Heart right ventricle (tissue), 16 donors: ENCODE data around the gene CACTIN. TPM values are rescaled to one million over a fixed set of nuclear protein-coding genes. Genes with fewer than 3 reads are reported as not detected.

Experiments used
- ATAC-seq, 8 donors: fragments of 200-7000 bp; cut with Tn5 transposase; one replicate each; pipeline ENCODE4 v1.9.1; 2020; ENCODE audit warnings: mild to moderate bottlenecking in 8 of 8, moderate library complexity in 8 of 8, moderate number of reproducible peaks in 1 of 8
- DNase-seq, 2 donors: peaks; one replicate each; pipeline ENCODE4 v3.0.0-alpha.2; 2020
- H3K27ac ChIP-seq, 10 donors: fragments of 200-600 bp; sonication (generic) in 2 of 10; one replicate each; pipeline versions ENCODE4 v1.5.0 to v1.8.0; 2020 to 2022; ENCODE audit warnings: mild to moderate bottlenecking in 3 of 10
- H3K27me3 ChIP-seq, 7 donors: fragments of 200-600 bp; one replicate each; pipeline ENCODE4 v1.8.0; 2021 to 2022; ENCODE audit warnings: mild to moderate bottlenecking in 2 of 7
- H3K36me3 ChIP-seq, 9 donors: fragments of 200-600 bp; sonication (generic) in 1 of 9; one replicate each; pipeline versions ENCODE4 v1.5.0 to v1.8.0; 2020 to 2022; ENCODE audit warnings: mild to moderate bottlenecking in 2 of 9
- H3K4me1 ChIP-seq, 9 donors: fragments of 200-600 bp; sonication (generic) in 1 of 9; one replicate each; pipeline versions ENCODE4 v1.5.0 to v1.8.0; 2020 to 2022; ENCODE audit warnings: mild to moderate bottlenecking in 4 of 9
- H3K4me3 ChIP-seq, 10 donors: fragments of 200-600 bp; sonication (generic) in 2 of 10; one replicate each; pipeline versions ENCODE4 v1.5.0 to v1.8.0; 2020 to 2022; ENCODE audit warnings: mild to moderate bottlenecking in 7 of 10, moderate library complexity in 2 of 10
- H3K9me3 ChIP-seq, 11 donors: fragments of 200-600 bp in 10 of 11; sonication (generic) in 2 of 11; one replicate each; pipeline versions ENCODE4 v1.5.0 to v1.8.0; 2013 to 2022; ENCODE audit warnings: mild to moderate bottlenecking in 2 of 11, control low read depth in 1 of 11, moderate library complexity in 1 of 11
- WGBS, 2 donors: extraction: QIAGEN DNeasy Blood & Tissue Kit; methylation state at CpG; one replicate each; pipeline ENCODE4 v1.1.7; 2013; ENCODE audit warnings: inconsistent platforms in 1 of 2; 5-methylcytosine and 5-hydroxymethylcytosine counted together
- intact Hi-C, 10 donors: fragments of 100-400 bp; cut with DNase I; formaldehyde crosslinking; loops; one replicate each; pipeline versions ENCODE4 v1.11.1 to v1.14.2; 2022
- polyA plus RNA-seq, 2 donors: library from polyadenylated mRNA; stranded (reverse); fragments of 200-250 nt; gene quantifications; one replicate each; pipeline ENCODE4 v1.2.3, GENCODE V29; 2013
- total RNA-seq, 10 donors: library from RNA; stranded (reverse); fragmentation: NEBNext Ultra II Directional in 3 of 10; extraction: Animal tissue kit (Norgen Biotek cat#: 25700) in 3 of 10; gene quantifications; one replicate each; pipeline versions ENCODE4 v1.2.1 to v1.2.4, GENCODE V29; 2021 to 2023
- TF ChIP-seq, protein P1 (sequence below), 9 donors: fragments of 200-600 bp; sonication (generic) in 2 of 9; IDR thresholded peaks; one replicate each; pipeline versions ENCODE4 v1.5.0 to v1.8.0; 2021 to 2022; ENCODE audit warnings: antibody characterized with exemption in 9 of 9, mild to moderate bottlenecking in 5 of 9, moderate library complexity in 1 of 9
- donor health status: Arrhythmogenic right ventricular cardiomyopathy.
- donor health status: ischemic (EF 13 %, LVEDD 7.1; RV severe dilation, severe dysfunction).
- donor health status: healthy with polysubstance abuse.
- donor health status: DM: no; HTN: yes; CAD: no.
- donor health status: DM: no; HTN: no; CAD: no.
- donor health status: ischemic (EF 25% LVEDD 6.9; RV normal size, moderate dysfunction).
- donor health status: ischemic (EF 25% LVEDD 5.7; RV mildly dilated, moderate dysfunction).
- donor health status: healthy.
- donor health status: DM: yes; HTN: yes; CAD: no.
- donor health status: Ischemic cardiomyopathy.
- donor health status: ischemic (EF 35%, LVEDD 5.7; RV mildly dilated, moderate dysfunction).
- donor health status: nonischemic (EF 11% LVEDD 7.7; RV severe dilation, severe dysfunction).
- donor health status: DM: yes; HTN: yes; CAD: no.
- donor health status: PGD.
- donor health status: ischemic (EF 29% LVEDD 5.4; RV normal size, mild dysfunction).
- donor health status: nonischemic (EF 23%, LVEDD 6.1; RV moderate dilation, normal function).

CACTIN gene
- total and polyA plus RNA-seq, 12 donors, result 9.7 to 17.6 (median 12.7) TPM

GRCh38 chr19:3563709-3564524, 62.7 kb downstream of the CACTIN start:
- H3K9me3 ChIP-seq, result no peaks in the 10 kb centered on the region
- TF ChIP-seq, protein P1, sequence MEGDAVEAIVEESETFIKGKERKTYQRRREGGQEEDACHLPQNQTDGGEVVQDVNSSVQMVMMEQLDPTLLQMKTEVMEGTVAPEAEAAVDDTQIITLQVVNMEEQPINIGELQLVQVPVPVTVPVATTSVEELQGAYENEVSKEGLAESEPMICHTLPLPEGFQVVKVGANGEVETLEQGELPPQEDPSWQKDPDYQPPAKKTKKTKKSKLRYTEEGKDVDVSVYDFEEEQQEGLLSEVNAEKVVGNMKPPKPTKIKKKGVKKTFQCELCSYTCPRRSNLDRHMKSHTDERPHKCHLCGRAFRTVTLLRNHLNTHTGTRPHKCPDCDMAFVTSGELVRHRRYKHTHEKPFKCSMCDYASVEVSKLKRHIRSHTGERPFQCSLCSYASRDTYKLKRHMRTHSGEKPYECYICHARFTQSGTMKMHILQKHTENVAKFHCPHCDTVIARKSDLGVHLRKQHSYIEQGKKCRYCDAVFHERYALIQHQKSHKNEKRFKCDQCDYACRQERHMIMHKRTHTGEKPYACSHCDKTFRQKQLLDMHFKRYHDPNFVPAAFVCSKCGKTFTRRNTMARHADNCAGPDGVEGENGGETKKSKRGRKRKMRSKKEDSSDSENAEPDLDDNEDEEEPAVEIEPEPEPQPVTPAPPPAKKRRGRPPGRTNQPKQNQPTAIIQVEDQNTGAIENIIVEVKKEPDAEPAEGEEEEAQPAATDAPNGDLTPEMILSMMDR (IDR thresholded peaks at IDR 0.05), result no peak
- WGBS, 2 donors, result 67 to 81% methylated on average over 15 to 17 of the region's 17 CpGs
- H3K27ac ChIP-seq, result no peak overlapping the region
- ATAC-seq (no peak), DNase-seq (no peak)
- intact Hi-C loops, result no loop called here
- H3K4me1 ChIP-seq, result no peaks in the 10 kb centered on the region
- no peak overlapping the region for H3K4me3 ChIP-seq
- H3K36me3 ChIP-seq, result no peaks in the 10 kb centered on the region
- no peaks in the 10 kb centered on the region for H3K27me3 ChIP-seq

Other genes with a start within 250 kb of the CACTIN start
- gene SMIM24, start 146.3 kb downstream of the CACTIN start, total RNA-seq, result not detected
- not detected for gene SMIM24, start 146.3 kb downstream of the CACTIN start, polyA plus RNA-seq
- gene SMIM44, start 143.3 kb downstream of the CACTIN start, total RNA-seq, result not detected
- gene SMIM44, start 143.3 kb downstream of the CACTIN start, polyA plus RNA-seq, result not detected
- gene DOHH, start 126.1 kb downstream of the CACTIN start, total RNA-seq, result 10 to 100 TPM in 5 of 10 donors, 1 to 10 TPM in 5; 7.2 to 14.9 (median 9.4) TPM
- 10 to 100 TPM; 13.2 to 30.4 TPM for gene DOHH, start 126.1 kb downstream of the CACTIN start, polyA plus RNA-seq
- gene FZR1, start 120.5 kb downstream of the CACTIN start, total RNA-seq, result 10 to 100 TPM; 21.0 to 30.8 (median 27.1) TPM
- 10 to 100 TPM; 13.5 to 15.2 TPM for gene FZR1, start 120.5 kb downstream of the CACTIN start, polyA plus RNA-seq
- gene TEKTIP1, start 87.6 kb downstream of the CACTIN start, total RNA-seq, result 1 to 10 TPM in 2 of 10 donors, under 1 TPM in 8; 0.38 to 1.3 (median 0.79) TPM
- gene TEKTIP1, start 87.6 kb downstream of the CACTIN start, polyA plus RNA-seq, result under 1 TPM in 1 of 2 donors, not detected in 1; 0.09 TPM
- gene MFSD12, start 69.2 kb downstream of the CACTIN start, total RNA-seq, result 10 to 100 TPM; 11.6 to 41.3 (median 21.0) TPM
- gene MFSD12, start 69.2 kb downstream of the CACTIN start, polyA plus RNA-seq, result 10 to 100 TPM; 24.3 to 43.2 TPM
- 10 to 100 TPM; 19.5 to 49.3 (median 30.3) TPM for gene HMG20B, start 53.8 kb downstream of the CACTIN start, total RNA-seq
- gene HMG20B, start 53.8 kb downstream of the CACTIN start, polyA plus RNA-seq, result 10 to 100 TPM; 65.2 to 73.3 TPM
- gene GIPC3, start 41.3 kb downstream of the CACTIN start, total RNA-seq, result 1 to 10 TPM; 1.3 to 2.8 (median 2.1) TPM
- 1 to 10 TPM in 1 of 2 donors, under 1 TPM in 1; 0.90 to 2.4 TPM for gene GIPC3, start 41.3 kb downstream of the CACTIN start, polyA plus RNA-seq
- gene TBXA2R, start 19.9 kb downstream of the CACTIN start, total RNA-seq, result 1 to 10 TPM; 1.6 to 4.0 (median 3.0) TPM
- 1 to 10 TPM; 2.9 to 3.4 TPM for gene TBXA2R, start 19.9 kb downstream of the CACTIN start, polyA plus RNA-seq
- gene PIP5K1C, start 73.7 kb upstream of the CACTIN start, total RNA-seq, result 10 to 100 TPM; 28.2 to 46.6 (median 36.3) TPM
- gene PIP5K1C, start 73.7 kb upstream of the CACTIN start, polyA plus RNA-seq, result 10 to 100 TPM; 18.3 to 18.9 TPM
- gene TJP3, start 81.6 kb upstream of the CACTIN start, total RNA-seq, result under 1 TPM in 3 of 10 donors, not detected in 7; 0.15 to 0.49 (median 0.34) TPM
- gene TJP3, start 81.6 kb upstream of the CACTIN start, polyA plus RNA-seq, result under 1 TPM in 1 of 2 donors, not detected in 1; 0.06 TPM
- 10 to 100 TPM in 6 of 10 donors, 1 to 10 TPM in 4; 7.4 to 16.6 (median 10.7) TPM for gene APBA3, start 134.9 kb upstream of the CACTIN start, total RNA-seq
- gene APBA3, start 134.9 kb upstream of the CACTIN start, polyA plus RNA-seq, result 10 to 100 TPM; 20.0 to 22.6 TPM
- gene MRPL54, start 135.9 kb upstream of the CACTIN start, total RNA-seq, result 10 to 100 TPM; 61.4 to 93.4 (median 67.0) TPM
- 100 to 1,000 TPM; 124 TPM for gene MRPL54, start 135.9 kb upstream of the CACTIN start, polyA plus RNA-seq
- not detected for gene RAX2, start 145.4 kb upstream of the CACTIN start, total RNA-seq
- not detected for gene RAX2, start 145.4 kb upstream of the CACTIN start, polyA plus RNA-seq
- 1 to 10 TPM in 1 of 10 donors, under 1 TPM in 9; 0.14 to 4.9 (median 0.44) TPM for gene MATK, start 159.6 kb upstream of the CACTIN start, total RNA-seq
- 1 to 10 TPM in 1 of 2 donors, under 1 TPM in 1; 0.97 to 1.2 TPM for gene MATK, start 159.6 kb upstream of the CACTIN start, polyA plus RNA-seq
- under 1 TPM in 2 of 10 donors, not detected in 8; 0.04 to 0.29 TPM for gene ZFR2, start 242.2 kb upstream of the CACTIN start, total RNA-seq
- gene ZFR2, start 242.2 kb upstream of the CACTIN start, polyA plus RNA-seq, result not detected